LHCN-M2 (cell line): ENCODE data around the gene CARD8. TPM values are rescaled to one million over a fixed set of nuclear protein-coding genes. Genes with fewer than 3 reads are reported as not detected.
"Not testable (repeated sequence)": the region's sequence is repeated elsewhere in the genome, so short reads cannot be mapped to it uniquely, and the experiment has no call there.

Experiments used
- DNase-seq: peaks from one replicate; pipeline ENCODE4 v3.0.0-alpha.2; 2012; ENCODE audit warnings: low read depth
- polyA plus RNA-seq: library from polyadenylated mRNA; unstranded; fragments of >200 nt; gene quantifications from one replicate; pipeline ENCODE4 v1.2.1, GENCODE V29; 2012; ENCODE audit warnings: missing spikeins
- total RNA-seq: library from RNA; depleted of rRNA; stranded (reverse); fragments of >200 nt; gene quantifications from 2 replicates; pipeline ENCODE4 v1.2.3, GENCODE V29; 2014; rRNA removed

Gene CARD8, protein sequence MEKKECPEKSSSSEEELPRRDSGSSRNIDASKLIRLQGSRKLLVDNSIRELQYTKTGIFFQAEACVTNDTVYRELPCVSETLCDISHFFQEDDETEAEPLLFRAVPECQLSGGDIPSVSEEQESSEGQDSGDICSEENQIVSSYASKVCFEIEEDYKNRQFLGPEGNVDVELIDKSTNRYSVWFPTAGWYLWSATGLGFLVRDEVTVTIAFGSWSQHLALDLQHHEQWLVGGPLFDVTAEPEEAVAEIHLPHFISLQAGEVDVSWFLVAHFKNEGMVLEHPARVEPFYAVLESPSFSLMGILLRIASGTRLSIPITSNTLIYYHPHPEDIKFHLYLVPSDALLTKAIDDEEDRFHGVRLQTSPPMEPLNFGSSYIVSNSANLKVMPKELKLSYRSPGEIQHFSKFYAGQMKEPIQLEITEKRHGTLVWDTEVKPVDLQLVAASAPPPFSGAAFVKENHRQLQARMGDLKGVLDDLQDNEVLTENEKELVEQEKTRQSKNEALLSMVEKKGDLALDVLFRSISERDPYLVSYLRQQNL
- 12.3 and 26.1 TPM in 2 replicates for total RNA-seq
- 9.8 TPM for polyA plus RNA-seq

- peak; percentile 84 for DNase-seq
Observed at GRCh38 chr19:48255376-48256303, at the start of gene CARD8. Gene CARD8, minus strand, starts transcription at chr19:48255912. Its CDS starts 14,892 bp downstream, at chr19:48241020.

DNA sequence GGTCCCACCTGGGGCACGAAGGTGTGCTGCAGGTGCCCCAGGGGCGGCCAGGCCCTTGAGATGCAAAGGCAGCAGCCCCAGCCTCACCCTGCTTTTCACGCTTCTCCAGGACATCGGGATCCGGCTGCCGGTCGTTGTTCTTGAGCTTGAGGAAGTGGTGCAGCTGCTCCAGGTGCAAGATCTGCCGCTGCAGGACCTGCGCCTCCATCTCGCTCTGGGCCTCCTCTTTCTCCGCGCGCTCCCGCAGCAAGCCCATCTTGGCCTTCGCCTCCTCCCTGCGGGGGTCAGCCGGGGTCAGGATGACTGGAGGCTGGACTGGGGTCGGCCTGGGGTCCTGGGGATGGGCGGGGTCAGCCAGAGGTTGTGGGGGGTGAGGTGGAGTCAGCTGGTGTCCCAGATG lies 48.2 kb upstream of the CARD8 start:
- DNase-seq = no peak

DNA sequence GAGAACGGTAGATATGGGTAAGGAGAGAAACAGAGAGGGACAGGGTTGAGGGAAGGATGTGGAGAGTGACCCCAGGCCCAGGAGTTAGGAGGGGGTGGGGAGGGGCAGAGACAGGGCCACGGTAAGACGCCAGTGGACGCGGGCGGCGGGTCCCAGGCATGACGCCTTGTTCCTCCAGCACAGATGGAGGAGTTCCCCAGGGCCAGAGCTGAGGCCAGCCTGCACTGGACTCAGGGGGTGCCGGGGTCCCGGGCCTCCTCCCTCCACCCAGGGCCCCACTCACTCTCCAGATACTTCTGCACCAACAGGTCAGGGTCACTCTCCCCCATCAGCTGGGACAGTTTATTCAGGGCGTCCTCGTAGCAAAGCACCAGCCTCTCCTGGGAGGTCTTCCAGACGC lies 47.7 kb upstream of the CARD8 start:
- no peak for DNase-seq

DNA sequence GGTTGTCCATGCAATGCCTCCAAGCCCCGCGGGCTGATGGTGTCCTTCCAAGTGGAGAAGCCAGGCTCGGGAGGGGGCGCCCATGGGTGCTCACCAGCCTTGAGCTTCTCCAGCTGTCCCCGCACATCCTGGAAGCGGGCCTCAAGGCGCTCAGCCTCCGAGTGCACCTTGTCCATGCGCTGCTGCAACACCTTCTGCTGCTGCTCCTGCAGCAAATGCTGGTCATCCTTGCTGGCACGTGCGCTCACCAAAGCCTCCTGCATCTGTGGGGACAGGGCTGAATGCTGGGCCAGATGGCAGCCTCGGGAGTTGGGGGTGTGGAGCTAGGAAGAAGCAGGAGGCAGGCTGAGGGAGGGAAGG lies 46.9 kb upstream of the CARD8 start:
- DNase-seq = no peak

DNA sequence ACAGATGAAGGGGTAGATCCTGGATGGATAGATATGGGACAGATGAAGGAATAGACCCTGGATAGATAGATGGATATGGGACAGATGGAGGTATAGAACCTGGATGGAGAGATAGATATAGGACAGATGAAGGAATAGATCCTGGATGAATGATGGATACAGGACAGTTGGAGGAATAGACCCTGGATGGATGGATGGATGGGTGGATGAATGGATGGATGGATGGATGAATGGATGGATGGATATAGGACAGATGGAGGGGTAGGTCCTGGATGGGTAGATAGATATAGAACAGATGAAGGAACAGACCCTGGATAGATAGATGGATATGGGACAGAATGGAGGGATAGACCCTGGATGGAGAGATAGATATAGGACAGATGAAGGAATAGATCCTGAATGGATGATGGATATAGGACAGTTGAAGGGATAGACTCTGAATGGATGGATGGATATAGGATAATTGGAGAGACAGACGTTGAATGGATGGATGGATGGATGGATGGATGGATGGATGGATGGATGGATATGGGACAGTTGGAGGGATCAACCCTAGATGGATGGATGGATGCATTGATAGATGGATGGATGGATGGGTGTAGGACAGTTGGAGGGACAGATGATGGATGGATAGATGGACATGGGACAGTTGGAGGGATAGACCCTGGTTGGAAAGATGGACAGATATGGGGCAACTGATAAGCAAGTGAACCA lies 46.3 kb upstream of the CARD8 start:
- DNase-seq = no peak

DNA sequence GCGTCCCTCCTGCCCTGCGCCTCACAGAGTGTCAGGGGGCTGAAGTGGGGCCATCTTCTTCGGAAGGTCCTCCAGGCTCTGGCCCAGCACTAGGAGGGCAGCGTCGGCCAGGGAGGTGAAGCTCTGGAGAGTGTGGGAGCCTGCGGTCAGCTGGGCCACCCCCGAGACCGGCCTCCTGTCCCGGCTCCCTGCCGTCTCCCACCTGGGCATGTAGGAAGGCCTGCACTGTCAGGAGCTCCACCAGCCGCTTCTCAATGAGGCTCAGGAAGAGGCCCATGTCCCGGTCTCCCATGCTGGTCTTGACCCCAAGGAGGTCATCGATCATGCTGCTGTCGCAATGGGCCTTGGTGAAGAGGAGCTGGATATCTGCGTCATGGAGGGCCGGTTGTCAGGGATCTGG lies 42.3 kb upstream of the CARD8 start:
- DNase-seq = no peak

GRCh38 chr19:48296963-48297734 lies 41.4 kb upstream of the CARD8 start:
- DNase-seq = no peak

DNA sequence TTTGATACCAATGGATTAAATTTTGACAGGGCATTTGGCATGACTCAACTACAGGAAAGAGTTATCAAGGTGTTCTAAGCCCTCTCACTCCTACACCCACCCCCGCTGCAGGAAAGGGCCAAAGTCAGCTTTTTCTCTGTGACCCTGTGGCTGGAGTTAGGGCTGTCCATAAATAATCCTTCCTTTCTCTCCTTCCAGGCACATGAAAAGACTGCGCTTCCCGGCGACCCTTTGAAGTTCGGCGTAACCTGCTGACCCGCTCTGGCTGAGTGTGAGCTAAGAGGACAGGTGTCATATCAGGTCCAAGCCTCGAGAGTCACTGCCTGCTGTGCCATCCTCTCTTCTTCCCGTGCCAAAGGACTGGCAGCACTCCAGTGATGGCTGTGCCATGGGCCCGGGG lies 39.7 kb upstream of the CARD8 start:
- no peak for DNase-seq

GRCh38 chr19:48292798-48293197 lies 37.1 kb upstream of the CARD8 start:
- peak; percentile 65 for DNase-seq

GRCh38 chr19:48291489-48291815 lies 35.7 kb upstream of the CARD8 start:
- not testable (repeated sequence) for DNase-seq

GRCh38 chr19:48290771-48291488 lies 35.2 kb upstream of the CARD8 start:
- DNase-seq = peak; percentile 65

- no peak for DNase-seq
Observed at GRCh38 chr19:48290401-48290770, 34.7 kb upstream of the CARD8 start.

DNA sequence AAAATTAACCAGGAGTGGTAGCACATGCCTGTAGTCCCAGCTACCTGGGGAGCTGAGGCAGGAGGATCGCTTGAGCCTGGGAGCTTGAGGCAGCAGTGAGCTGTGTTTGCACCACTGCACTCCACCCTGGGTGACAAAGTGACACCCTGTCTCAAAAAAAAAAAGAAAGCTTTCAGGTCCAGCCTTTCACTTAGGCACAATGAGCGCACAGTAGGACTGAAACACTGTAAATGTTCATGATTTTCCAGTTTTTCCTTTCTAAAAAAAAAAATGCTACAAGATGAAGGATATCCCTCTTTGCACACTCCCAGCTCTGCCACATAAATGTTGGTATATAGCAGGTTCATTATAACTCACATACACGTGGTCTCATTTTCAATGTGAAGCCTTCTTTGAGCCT lies 32.0 kb upstream of the CARD8 start:
- DNase-seq = no peak

- no peak for DNase-seq
Observed at GRCh38 chr19:48284896-48285295, 29.2 kb upstream of the CARD8 start.

DNA sequence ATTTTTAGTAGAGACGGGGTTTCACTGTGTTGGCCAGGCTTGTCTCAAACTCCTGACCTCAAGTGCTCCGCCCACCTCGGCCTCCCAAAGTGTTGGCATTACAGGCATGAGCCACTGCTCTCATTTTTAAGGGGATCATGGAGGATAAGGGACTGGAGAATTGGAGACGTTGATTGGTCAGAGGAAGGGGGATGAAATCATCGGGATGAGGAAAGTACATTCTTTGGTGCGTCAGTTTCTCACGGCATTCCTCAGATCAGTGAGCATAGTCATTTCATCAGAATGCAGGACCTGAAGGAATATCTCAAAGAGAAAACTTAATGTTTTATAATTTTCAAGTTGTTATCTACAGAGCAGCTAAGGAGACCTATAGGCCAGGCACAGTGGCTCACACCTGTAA lies 28.2 kb upstream of the CARD8 start:
- DNase-seq = peak; percentile 64

- DNase-seq = no peak
Observed at GRCh38 chr19:48279747-48280146, 24.0 kb upstream of the CARD8 start.

DNA sequence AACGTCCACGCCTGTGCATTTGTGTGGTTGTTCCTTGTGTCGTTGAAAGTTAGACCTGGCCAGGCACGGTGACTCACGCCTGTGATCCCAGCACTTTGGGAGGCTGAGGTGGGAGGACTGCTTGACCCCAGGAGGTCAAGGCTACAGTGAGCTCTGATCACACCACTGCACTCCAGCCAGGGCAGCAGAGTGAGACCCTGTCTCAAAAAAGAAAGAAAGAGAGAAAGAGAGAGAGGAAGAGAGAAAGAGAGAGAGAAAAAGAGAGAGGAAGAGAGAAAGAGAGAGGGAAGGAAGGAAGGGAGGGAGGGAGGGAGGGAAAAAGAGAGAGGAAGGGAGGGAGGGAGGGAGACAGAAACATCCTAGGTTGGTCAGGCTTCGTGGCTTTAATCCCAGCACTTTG lies 19.2 kb upstream of the CARD8 start:
- DNase-seq = no peak

GRCh38 chr19:48274173-48274572 lies 18.5 kb upstream of the CARD8 start:
- DNase-seq = peak; percentile 40

- DNase-seq = peak; percentile 21
Observed at GRCh38 chr19:48271531-48272151, 15.9 kb upstream of the CARD8 start.

DNA sequence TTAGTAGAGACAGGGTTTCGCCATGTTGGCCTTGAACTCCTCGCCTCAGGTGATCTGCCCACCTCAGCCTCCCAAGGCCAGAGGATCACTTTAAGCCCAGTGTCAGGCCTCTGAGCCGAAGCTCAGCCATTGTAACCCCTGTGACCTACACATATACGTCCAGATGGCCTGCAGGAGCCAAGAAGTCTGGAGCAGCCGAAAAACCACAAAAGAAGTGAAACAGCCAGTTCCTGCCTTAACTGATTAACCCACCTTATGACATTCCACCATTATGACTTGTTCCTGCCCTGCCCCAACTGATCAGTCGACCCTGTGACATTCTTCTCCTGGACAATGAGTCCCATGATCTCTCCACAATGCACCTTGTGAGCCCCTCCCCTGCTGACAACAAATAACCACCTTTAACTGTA lies 13.9 kb upstream of the CARD8 start:
- not testable (repeated sequence) for DNase-seq
